Measurements from ENCODE around the gene CLIC4. TPM values are rescaled to one million over a fixed set of nuclear protein-coding genes. Genes with fewer than 3 reads are reported as not detected.

The CLIC4 gene
- total and polyA plus RNA-seq, 10 of the 15 experiments (the other 5 are each of a cell fraction or from before 2014, with no cell fraction given) = 20.4 to 107 (median 69.6) TPM

GRCh38 chr1:24783713-24784112 lies 38.5 kb downstream of the CLIC4 start:
- ChIA-PET CTCF (interaction anchor here (1.1 kb wide), 1 partner anchor 95 kb away, joined by 3 read pairs; no protein-coding TSS in a partner anchor), SMC1A (ENCODE audit: uncharacterized antibody, unreplicated experiment) (interaction anchor here (0.6 to 1.5 kb wide), 7 partner anchors 8 to 95 kb away, joined by 3 to 8 read pairs (median 4); no protein-coding TSS in a partner anchor), POLR2A (interaction anchor here (0.6 kb wide), 1 partner anchor 435 kb away, joined by 5 read pairs; no protein-coding TSS in a partner anchor), RAD21 (ENCODE audit: unreplicated experiment) (interaction anchor here (1.2 kb wide), 1 partner anchor 37 kb away, joined by 3 read pairs; no protein-coding TSS in a partner anchor)
- no peak overlapping the region for H2AFZ ChIP-seq (ENCODE audit: control insufficient read depth, low read depth, low read length)
- no peaks in the 10 kb centered on the region for H3K27me3 ChIP-seq (replicated peaks in 1 of 2; ENCODE audit: control insufficient read depth in 2 of 2, insufficient read depth in 2 of 2, low read length in 1 of 2)
- no peak overlapping the region for H3K4me3 ChIP-seq
- no peaks in the 10 kb centered on the region for H4K20me1 ChIP-seq (ENCODE audit: control insufficient read depth, insufficient read depth)
- FAIRE-seq (no peak), ATAC-seq (no peak), DNase-seq (ENCODE audit: low read depth, low spot score) (no peak)
- no peak for TF ChIP-seq RCOR1 (conservative IDR thresholded peaks at IDR 0.05; ENCODE audit: low read depth, low read length)
- no peak for TF ChIP-seq BCL3 (IDR thresholded peaks at IDR 0.05; ENCODE audit: borderline replicate concordance, insufficient read depth, low read depth, low read length, poor library complexity, severe bottlenecking)
- TF ChIP-seq CREB1 (IDR thresholded peaks at IDR 0.05; ENCODE audit: low read depth) = no peak
- no peak for TF ChIP-seq MYB (IDR thresholded peaks at IDR 0.05; ENCODE audit: borderline replicate concordance, low read depth, low read length)
- TF ChIP-seq ZNF384 (IDR thresholded peaks at IDR 0.05; ENCODE audit: borderline replicate concordance, low read depth, low read length) = no peak
- no peak for TF ChIP-seq SREBF2 (IDR thresholded peaks at IDR 0.05; ENCODE audit: low read length)
- TF ChIP-seq ZNF274 (IDR thresholded peaks at IDR 0.05; ENCODE audit: insufficient read depth, insufficient read length) = no peak
- TF ChIP-seq CBX3 (IDR thresholded peaks at IDR 0.05; ENCODE audit: borderline replicate concordance, low read depth) = no peak
- no peak for TF ChIP-seq PAX8 (IDR thresholded peaks at IDR 0.05)
- intact Hi-C loops (cut with micrococcal nuclease; ENCODE audit: unreplicated experiment) = no loop called here
- peaks cover 30% of the 10 kb centered on the region for H3K79me2 ChIP-seq (ENCODE audit: control insufficient read depth, insufficient read depth, low read length)
- BruUV-seq (replicated peaks) = no TSS peak
- in situ Hi-C loops (cut with MboI) = no loop called here
- H3K9ac ChIP-seq (ENCODE audit: control insufficient read depth, insufficient read depth, low read length) = no peak overlapping the region
- no peaks in the 10 kb centered on the region for H3K36me3 ChIP-seq (ENCODE audit: control insufficient read depth in 2 of 2, insufficient read depth in 2 of 2, low read length in 1 of 2)
- WGBS (ENCODE audit: insufficient coverage, insufficient replicate concordance, low lambda C conversion rate, missing lambda C conversion rate) = 95% methylated on average over 1 of the region's 1 CpG
- no peaks in the 10 kb centered on the region for H3K4me1 ChIP-seq (ENCODE audit: control insufficient read depth, insufficient read depth, low read length)
- no peak overlapping the region for H3K27ac ChIP-seq (ENCODE audit: control insufficient read depth, insufficient read depth)
- no peak overlapping the region for H3K4me2 ChIP-seq (ENCODE audit: control insufficient read depth, insufficient read depth)
- no peaks in the 10 kb centered on the region for H3K9me3 ChIP-seq (replicated peaks; ENCODE audit: control insufficient read depth, insufficient read depth, low read length)
